GM18868 (cell line): ENCODE measurements around the gene TSHZ3.

Source experiments
- ATAC-seq: cut with Tn5 transposase; IDR thresholded peaks from one replicate; pipeline ENCODE4 v1.9.1; 2021; ENCODE audit warnings: mild to moderate bottlenecking, moderate library complexity; ENCODE audit not compliant: unreplicated experiment

TSHZ3 gene

GRCh38 chr19:31290931-31291590 is 58.2 kb downstream of the TSHZ3 start:
- ATAC-seq, result no peak

DNA sequence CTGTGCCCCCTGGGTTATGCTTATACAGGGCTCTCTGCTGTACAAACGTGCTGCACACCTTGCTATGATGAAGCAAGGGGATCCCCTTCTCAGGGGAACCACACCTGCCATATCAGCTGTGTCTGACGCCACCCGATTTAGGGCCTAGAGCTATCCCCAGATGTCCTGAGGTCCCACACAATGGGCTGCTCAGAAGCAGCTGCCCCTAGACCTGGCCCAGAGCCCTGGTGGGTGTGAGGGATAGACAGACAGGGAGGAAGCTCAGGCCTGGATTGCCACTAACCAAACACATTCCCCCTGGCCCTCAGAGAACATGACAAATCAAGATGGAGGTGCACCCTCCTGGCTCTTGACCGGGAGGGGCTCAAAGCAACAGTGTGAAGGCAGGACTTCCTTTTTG is 59.3 kb downstream of the TSHZ3 start:
- ATAC-seq, result no peak

GRCh38 chr19:31289381-31289880 is 59.8 kb downstream of the TSHZ3 start:
- no peak for ATAC-seq

- ATAC-seq, result no peak
These were observed 62.7 kb downstream of the TSHZ3 start for GRCh38 chr19:31286491-31286890.

DNA sequence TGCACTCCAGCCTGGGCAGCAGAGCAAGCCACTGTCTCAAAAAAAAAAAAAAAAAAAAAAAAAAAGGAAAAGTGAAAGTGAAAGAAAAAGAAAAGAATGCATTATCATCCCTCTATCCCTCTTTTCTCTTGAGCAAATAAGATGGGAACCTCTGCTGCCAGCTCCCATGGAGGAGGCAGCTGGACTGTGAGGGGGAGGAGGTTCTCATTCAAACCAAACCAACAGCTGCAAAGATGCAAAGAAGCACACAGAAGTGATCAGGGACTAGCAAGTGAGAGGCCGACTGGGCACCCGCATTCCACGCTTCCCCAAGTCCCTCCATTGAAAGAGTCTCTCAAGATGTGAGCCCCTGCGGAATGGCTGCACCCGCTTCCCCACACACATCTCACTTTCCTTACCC is 63.5 kb downstream of the TSHZ3 start:
- ATAC-seq, result no peak

- no peak for ATAC-seq
These were observed 64.6 kb downstream of the TSHZ3 start for GRCh38 chr19:31284621-31285020.

DNA sequence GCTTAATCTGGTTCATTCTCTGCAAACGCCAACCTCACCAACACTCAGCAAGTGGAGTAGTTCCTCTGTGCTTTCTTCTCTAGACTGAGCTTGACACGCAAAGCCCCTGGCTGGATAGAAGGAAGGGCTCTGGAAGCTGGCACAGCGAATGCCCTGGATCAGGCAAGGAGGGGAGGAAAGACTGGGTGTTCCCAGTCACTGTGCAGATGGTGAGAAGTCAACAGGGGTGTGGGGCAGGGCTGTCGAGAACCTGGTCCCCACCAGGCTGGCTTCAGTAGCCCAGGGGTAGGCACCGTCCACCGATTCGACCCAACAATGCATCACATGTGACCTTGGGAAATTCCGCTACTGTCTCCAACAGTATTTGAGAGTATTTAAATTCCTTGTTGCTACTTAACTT is 65.5 kb downstream of the TSHZ3 start:
- ATAC-seq, result no peak

DNA sequence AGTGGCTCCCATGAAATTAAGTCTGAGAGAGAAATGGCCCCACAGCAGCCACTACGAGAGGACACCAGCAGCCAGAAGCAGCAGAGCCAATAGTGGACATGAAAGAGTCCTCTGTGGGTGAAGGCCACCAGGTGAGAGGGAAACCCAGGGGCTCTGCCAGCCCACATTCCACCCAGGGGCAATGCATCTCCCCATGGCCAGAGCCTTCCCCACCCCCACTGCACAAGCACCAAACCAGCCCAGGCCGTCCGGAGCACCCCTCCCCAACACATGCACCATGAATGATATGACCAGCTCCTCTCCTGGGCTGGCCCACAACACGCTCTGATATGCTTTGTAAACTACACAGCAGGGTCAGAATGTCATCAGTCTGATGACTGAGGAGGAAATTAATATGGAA is 66.9 kb downstream of the TSHZ3 start:
- no peak for ATAC-seq

DNA sequence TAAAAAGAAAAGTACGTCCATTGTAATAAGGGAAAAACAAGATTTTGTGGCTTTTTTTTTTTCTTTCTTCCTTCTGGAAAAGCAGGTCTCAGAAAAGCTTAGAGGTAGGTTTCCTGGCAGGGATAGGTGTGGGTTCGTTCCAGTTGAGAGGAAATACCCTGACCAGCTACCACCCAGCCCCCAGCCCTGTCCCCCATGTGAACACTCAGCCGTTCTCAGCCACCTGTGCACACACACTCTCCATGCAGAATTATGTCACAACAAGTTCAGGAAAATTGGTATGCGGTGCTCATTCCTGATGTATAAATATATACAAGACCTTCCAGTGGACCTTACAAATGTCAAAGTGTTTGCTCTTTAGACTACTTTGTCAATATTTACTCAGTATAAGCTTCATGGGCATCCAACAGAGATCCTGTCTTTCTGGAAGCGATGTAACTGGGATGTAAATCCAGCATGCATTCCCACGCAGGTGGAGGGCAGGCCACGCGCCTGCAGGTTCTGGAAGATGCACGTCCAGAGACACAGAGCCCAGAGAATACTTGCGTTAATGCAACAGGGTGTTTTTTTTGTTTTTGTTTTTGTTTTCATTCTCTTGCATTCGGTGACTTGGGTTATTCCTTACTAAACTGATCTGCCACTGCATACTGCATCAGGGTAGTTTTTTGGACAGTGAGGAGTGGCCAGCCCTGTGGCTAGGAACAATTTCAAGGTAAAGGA is 68.8 kb downstream of the TSHZ3 start:
- no peak for ATAC-seq

- no peak for ATAC-seq
These were observed 69.8 kb downstream of the TSHZ3 start for GRCh38 chr19:31279436-31279765.

- no peak for ATAC-seq
These were observed 70.4 kb downstream of the TSHZ3 start for GRCh38 chr19:31278555-31279435.

DNA sequence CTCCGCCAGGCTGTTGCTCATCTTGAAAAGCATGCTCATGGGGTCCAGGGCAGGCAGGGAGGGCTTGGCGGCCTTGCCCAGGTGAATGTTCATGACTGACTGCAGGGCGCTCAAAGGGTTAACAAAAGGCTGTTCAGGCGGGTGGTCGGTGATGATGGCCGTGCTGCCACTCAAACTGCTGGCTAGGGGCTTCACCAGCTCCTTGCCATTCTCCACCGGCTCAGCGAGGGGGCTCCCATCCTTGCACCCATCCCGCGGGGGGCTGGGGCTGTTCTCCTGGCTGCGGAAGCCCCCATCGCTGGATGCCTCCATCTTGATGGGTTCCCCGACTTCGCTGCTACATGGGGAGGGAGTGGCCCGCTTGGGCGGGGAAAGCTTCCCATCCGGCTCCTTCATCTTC is 71.7 kb downstream of the TSHZ3 start:
- no peak for ATAC-seq

- no peak for ATAC-seq
These were observed 72.4 kb downstream of the TSHZ3 start for GRCh38 chr19:31276831-31277230.

- ATAC-seq, result no peak
These were observed 74.2 kb downstream of the TSHZ3 start for GRCh38 chr19:31275068-31275334.

GRCh38 chr19:31274251-31275067 is 74.8 kb downstream of the TSHZ3 start:
- no peak for ATAC-seq

DNA sequence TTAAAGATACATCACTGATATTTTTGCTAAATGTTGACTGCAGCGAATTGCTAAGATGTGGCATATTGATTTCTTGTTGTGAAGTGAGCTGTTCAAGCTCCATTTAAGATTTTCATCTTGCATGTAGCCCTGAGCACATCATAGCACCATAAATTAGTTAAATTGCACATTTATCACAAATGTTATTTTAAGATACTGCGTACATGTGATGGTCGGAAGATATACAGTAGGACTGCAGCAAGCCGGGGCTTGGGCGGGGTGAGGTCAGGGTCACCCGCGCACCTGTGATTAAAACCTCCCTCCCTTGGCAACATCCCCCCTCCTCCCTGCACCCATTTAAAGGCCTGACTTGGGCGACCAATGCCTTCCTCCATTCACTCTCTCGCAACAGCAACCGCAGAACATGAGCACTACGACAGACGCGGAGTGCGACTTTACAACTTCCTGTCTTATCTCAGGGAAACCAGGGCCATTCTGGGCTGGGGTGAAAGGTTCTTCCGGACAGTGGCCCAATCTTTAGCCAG is 76.6 kb downstream of the TSHZ3 start:
- ATAC-seq, result no peak

DNA sequence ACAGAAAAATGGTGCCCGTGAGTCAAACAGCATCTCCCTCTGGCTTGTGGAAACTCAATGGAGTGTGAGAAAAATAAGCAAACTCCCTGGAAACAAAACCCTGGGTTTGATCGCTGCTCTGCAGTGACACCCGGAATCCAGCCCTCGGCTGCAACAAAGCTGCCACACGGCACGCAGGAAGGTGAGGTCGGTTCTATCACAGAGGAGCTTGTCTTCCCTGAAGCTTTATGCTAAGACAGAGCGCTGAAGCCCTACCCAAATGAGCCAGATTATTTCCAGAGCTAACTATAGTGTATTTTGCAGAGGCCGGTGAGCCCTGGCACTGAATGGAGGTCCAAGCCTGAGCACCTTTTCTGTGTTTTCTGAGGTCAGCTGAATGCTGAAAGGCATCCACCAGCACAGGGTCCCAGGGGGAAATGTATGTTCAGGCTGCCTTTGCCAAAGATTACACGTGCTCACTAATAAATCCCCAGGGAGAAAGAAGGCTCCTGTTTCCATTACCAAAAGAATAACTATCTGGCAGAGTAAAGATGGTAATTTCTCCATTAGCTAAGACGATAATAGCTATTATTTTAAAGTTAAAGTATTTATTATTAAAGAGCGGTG is 77.8 kb downstream of the TSHZ3 start:
- no peak for ATAC-seq

GRCh38 chr19:31270897-31271296 is 78.3 kb downstream of the TSHZ3 start:
- ATAC-seq, result no peak

DNA sequence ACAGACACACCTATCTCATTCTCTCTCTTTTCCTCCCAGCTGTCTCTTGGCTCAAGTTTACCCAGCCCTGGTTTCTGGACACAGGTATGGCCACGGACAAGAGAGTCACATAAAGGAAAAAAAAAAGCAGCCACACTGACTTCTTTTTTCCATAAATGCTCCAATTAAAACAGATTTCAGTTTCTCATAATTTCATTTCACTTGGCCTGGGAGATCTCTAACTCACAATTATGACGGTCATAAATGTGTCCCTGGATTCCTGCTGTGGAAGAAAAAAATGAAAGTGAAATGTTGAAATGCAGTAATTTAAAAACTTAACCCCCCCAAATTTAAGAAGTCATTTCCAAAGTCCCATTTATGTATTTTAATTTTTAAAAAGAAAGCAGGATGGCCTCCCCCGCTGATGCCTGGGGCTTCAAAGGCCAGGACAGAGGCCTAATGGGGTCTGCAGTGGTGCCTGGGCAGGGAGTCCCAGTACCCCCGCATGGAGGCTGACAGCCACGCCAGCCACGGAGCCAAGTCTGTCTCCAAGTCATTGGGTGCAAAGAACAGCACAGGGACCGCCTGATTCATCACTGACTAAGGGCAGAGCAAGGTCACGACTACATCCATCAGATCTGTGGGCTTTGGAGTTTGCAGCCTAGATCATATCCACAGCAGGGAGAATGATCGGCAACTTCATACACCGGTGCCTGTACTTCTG is 79.7 kb downstream of the TSHZ3 start:
- no peak for ATAC-seq
